NCI-H1092 treated with DMSO at 0.1 percent for 48 hours (cell line): ENCODE measurements around the gene NOTCH4.
"Not testable (repeated sequence)": the region's sequence is repeated elsewhere in the genome, so short reads cannot be mapped to it uniquely, and the experiment has no call there.

Source experiments
- DNase-seq: peaks from one replicate; lab custom pipeline; 2025; lab: John Stamatoyannopoulos, UW

The NOTCH4 gene

GRCh38 chr6:32223258-32224235 lies at the start of gene NOTCH4:
NOTCH4 (minus strand) TSS chr6:32224067; CDS start chr6:32223928, 139 bp downstream.
- no peak for DNase-seq

DNA sequence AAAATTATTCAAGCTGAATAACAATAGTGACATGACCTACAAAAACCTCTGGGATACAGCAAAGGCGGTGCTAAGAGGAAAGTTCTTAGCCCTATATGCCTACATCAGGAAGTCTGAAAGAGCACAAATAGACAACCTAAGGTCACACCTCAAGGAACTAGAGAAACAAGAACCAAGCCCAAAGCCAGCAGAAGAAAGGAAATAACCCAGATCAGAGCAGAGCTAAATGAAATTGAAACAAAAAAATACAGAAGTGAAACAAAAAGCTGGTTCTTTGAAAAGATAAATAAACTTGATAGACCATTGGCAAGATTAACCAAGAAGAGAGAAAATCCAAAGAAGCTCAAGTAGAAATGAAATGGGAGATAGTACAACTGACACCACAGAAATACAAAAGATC lies 47.6 kb upstream of the NOTCH4 start:
- DNase-seq: no peak

- not testable (repeated sequence) for DNase-seq
Measured at GRCh38 chr6:32268459-32268858, 44.6 kb upstream of the NOTCH4 start.

- no peak for DNase-seq
Measured at GRCh38 chr6:32267035-32267434, 43.2 kb upstream of the NOTCH4 start.

DNA sequence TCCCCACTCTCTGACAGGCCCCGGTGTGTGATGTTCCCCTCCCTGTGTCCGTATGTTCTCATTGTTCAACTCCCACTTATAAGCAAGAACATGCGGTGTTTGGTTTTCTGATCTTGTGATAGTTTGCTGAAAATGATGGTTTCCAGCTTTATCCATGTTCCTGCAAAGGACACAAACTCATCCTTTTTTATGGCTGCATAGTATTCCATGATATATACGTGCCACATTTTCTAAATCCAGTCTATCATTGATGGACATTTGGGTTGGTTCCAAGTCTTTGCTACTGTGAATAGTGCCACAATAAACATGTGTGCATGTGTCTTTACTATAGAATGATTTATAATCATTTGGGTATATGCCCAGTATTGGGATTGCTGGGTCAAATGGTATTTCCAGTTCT lies 33.4 kb upstream of the NOTCH4 start:
- not testable (repeated sequence) for DNase-seq

DNA sequence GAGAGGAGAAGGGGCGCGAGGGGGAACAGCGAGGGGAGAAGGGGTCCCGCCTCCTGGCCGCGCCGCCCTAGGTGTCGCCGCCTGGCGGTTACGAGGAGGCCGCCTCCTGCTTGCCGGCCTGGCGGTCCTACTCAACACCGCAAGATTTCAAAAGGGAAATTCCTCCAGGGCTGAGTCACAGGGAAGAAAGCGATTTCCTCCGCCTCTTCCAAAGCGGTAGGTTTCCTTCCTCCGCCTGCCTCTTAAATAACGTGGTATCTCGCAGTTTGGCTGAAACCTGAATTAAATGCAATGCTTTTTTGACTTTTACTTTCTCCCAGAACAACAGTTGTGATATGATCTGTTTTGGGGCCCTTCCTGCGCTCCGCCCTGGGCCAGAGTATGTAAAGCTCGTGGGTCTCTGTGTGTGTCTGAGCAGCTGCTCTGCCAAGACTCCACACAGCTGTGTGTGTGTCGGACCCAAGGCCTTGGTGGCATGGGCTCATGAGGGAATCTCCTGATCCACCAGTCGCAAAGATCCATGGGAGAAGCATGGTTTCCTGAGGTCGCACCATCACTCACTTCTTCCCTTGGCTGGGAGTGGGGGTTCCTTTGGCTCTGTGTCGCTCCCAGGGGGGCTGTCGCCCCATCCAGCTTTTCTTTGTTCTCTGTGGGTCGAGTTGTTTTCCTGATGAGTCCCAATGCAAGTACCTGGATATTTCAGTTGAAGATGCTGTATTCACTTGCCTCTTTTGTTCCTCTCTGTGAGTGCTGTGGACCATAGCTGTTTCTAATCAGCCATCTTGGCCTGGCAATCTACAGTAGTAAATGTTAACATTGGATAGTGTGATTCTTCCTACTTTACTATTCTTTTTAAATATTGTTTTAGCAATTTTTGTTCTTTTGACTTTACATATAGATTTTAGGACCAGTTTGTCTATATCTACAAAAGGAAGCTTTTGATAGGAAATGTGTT lies 31.6 kb upstream of the NOTCH4 start:
- no peak for DNase-seq

- DNase-seq: no peak
Measured at GRCh38 chr6:32254761-32255198, 30.9 kb upstream of the NOTCH4 start.

GRCh38 chr6:32252331-32253009 lies 28.6 kb upstream of the NOTCH4 start:
- no peak for DNase-seq

GRCh38 chr6:32249262-32249661 lies 25.4 kb upstream of the NOTCH4 start:
- no peak for DNase-seq

DNA sequence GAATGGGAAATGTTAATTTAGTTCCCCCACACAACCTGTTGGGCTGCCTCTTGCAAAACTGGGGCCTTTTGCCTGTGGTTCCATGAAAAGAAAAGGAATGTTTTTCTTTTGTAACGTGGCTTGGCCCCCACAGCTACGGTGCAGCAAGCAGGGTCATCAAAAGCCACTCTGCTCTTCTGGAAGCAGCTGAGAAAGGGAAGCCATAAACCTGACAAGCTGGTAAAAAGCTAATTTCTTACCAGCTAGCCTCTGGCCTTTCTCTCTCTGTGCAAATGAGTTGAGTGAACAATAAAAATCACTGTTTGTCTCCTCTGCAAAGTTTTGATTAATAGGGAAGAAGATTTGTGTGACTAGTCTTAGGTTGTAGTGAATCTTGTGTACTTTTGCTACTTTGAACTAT lies 23.5 kb upstream of the NOTCH4 start:
- no peak for DNase-seq

GRCh38 chr6:32244946-32245398 lies 21.1 kb upstream of the NOTCH4 start:
- no peak for DNase-seq

DNA sequence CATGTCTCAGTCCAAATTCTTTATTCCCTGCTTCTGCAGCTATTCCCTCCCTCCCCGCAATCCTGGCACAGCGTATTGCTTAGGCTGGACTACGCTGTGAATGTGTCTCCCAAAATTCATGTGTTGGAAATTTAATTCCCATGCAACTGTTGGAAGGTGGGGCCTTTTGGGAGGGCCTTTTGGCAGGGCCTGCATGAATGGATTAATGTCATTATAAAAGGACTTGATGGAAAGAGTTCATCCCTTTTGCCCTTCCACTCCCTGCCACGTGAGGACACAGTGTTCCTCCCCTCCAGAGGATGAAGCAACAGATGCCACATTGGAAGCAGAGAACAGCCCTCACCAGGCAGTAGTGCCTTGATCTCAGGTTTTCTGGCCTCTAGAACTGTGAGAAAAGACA lies 20.4 kb upstream of the NOTCH4 start:
- DNase-seq: no peak

DNA sequence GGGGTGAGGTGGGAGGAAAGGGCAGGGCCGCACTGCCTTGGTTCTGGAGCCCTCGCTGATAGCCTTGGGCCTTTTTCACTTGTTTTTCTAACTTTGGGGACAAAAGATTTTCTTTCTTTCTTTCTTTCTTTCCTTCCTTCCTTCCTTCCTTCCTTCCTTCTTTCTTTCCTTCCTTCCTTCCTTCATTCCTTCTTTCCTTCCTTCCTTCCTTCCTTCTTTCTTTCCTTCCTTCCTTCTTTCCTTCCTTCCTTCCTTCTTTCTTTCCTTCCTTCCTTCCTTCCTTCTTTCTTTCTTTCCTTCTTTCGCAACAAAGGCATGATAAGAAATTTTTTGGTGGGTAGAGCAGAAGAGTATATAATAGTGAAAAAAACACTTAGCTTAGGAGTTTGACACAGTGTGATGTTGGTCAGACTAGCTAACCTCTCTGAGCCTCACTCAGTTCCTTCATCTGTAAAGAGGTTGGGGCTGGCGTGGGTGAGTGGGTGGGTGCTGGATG lies 18.5 kb upstream of the NOTCH4 start:
- not testable (repeated sequence) for DNase-seq

GRCh38 chr6:32240686-32241085 lies 16.8 kb upstream of the NOTCH4 start:
- DNase-seq: no peak

DNA sequence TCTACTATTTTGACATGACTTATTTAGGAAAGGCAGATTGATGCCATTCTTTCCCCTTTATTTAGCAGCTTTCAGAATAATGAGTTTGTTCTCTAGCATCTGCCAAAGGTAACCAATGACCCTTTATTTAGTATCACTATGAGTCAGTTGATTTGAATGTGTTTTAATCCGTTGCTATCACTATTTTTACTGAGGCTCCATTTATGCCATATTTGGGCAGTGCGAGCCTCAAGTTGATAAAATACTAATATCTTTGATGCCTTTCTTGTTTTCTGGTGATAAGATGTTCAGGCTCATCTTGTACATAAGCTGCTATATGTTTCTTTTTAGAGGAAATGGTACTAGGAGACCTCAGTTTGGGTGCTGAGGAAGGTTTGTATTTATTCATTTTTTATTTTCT lies 15.6 kb upstream of the NOTCH4 start:
- DNase-seq: no peak

DNA sequence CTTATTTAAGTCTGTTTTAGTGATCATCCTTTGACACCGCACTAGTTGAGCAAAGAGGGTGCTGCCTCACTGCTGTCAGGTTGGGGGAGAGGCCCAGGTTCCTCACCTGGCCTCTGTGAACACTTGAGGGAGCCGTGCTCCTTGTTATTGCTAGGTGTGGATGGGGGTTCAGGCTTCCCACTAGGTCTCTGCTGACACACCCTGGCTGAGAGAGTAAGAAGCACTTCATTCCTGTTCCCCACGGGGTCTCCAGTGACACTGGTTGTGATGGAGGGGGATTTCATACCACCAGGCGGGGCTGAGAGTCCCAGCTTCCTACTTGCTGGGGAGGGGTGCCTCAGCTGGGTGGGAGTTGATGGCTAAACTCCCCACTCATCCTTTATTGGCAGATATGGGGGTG lies 11.1 kb upstream of the NOTCH4 start:
- no peak for DNase-seq

GRCh38 chr6:32226434-32226833 lies 2.6 kb upstream of the NOTCH4 start:
- DNase-seq: no peak

GRCh38 chr6:32224696-32225095 lies 829 bp upstream of the NOTCH4 start:
- no peak for DNase-seq

DNA sequence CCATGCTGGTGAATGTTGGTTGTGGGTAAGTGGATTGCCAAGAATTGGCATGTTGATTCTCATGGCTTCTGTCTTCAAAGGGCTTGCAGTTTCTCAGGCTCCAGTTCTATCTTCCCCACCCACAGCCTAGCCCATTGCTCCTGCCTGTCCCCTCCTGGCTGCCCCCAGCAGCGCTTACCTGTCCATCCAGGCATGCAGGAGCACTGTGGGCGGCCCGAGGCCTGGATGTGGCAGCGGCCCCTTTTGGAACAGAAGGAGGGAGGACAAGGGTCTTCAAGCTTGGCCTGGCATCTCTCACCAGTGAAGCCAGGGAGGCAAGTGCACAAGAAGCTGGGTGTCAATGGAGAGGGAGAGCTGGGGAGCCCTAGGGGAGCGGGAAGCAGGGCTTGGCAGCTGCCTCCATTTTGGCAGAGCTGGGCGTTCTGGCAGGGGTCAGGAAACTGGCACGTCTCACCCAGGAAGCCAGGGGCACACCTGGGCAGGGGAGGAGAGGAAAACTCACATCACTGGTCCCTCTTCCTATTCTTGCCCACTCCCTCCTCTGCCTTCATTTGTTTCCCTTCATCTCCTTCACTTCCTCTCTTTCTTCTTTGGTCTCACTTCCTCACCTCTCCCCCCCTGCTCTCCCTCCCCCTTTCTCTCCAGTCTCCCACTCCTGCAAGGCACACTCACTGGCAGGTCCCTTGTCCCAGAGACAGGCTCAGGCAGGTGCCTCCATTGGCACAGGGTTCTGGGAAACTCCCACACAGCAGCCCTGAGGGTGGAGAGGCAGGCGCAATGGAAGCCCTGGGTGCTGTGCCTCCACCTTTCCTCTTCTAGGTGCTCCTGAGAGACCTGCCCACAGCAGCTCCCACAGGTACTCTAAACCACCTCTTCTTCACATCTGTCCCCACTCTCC lies 1.3 kb downstream of the NOTCH4 start:
- no peak for DNase-seq

GRCh38 chr6:32220021-32220420 lies 3.8 kb downstream of the NOTCH4 start:
- no peak for DNase-seq

DNA sequence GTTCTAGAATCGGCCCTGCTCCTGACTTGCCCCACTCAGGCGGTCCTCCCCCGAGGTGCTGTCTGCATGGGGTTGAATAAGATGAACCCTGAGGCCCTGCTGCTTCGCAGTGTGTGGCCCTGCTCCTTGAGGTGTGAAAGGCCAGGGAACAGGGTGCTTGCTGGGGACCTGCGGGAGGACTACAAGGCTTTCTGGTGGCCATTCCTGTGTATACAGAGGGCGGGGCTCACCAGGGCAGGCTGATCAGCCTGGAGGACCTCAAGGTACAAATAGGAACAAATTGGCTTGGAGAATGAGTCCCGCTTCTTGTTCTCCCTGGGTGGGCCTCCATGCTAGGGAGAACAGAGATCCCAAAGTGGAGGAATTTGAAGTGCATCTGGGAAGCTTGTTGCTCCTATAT lies 5.7 kb downstream of the NOTCH4 start:
- no peak for DNase-seq
